DMS153 (cell line): Measurements from ENCODE around the gene MESD.

Experiments used
- DNase-seq: peaks from one replicate; lab custom pipeline; 2025; lab: John Stamatoyannopoulos, UW

Gene MESD

DNA sequence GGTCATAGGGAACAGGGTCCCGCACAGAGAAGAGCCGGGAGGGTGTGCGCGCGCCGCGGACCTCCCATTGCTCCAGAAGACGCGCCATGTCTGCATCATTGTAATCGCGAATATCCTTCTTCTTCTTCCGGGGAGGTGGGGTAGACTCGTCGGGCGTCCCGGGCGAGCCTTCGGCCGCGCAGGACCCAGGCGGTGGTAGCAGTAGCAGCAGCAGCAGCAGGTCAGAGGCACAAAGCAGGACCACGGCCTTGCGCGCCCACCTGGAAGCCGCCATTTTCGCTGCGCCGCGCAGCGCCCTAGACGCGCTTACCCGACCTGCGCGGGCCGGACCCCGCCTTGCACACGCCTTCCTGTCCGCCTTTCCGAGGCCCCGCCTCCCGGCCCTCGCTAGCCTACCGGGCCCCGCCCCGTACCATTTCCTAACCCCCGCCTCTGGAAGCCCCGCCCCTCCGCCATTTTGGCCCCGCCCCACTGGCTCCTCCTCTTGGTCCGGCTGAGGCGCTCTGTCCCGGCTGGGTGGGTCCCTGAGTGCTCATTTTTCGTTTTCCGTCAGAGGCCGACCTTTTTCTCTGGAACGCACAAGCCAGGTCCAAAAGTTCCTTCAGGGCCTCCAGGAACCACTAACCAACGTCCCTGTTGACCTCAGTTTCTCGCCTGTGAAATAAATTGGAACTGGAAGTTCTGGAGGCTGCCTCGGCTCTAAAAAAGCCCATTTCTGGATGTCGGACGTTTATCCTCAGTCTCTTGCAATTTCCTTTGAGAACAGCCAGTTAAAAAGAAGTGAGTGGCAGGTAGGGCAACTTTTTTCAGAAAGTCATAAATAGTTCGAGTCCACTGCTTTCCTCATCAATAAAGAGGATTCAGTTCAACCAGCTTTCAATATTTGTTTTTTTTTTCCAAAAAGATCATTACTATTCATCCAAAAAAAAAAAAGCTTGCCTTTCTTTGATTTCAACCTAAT, at the start of gene MESD:
MESD (minus strand) TSS at position 302 of the 961 bp plus-strand sequence; CDS start at position 274, 28 bp downstream.
- peak; percentile 62 for DNase-seq

DNA sequence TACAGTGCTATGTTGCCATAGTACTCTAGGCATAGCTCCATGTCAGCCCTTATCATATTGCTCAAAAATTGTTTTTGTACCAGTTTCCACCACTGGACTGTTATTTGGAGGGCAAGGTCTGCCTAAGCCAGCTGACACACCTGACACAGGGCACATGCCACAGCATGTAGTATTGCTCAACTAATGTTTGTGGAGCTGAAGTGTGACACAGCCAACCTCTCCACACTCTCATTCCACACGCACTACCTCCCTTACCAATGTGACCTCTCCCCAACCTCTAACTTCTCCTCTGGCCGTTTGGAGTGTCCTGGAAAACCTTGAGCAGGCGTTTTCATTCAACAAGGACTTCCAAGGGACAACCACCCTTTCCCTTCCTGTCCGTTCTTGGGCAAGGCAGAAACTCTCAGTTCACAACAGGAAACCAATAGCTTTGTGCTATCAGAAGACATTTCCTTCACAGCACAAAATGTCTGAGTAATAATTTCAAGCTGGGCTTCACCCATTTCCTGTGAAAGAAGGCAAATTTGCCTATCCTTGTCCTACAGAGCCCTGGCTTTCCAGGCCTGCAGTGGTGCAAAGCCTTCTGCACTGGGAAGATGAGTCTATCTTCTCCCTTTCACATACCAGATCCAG, 49.5 kb upstream of the MESD start:
- no peak for DNase-seq

DNA sequence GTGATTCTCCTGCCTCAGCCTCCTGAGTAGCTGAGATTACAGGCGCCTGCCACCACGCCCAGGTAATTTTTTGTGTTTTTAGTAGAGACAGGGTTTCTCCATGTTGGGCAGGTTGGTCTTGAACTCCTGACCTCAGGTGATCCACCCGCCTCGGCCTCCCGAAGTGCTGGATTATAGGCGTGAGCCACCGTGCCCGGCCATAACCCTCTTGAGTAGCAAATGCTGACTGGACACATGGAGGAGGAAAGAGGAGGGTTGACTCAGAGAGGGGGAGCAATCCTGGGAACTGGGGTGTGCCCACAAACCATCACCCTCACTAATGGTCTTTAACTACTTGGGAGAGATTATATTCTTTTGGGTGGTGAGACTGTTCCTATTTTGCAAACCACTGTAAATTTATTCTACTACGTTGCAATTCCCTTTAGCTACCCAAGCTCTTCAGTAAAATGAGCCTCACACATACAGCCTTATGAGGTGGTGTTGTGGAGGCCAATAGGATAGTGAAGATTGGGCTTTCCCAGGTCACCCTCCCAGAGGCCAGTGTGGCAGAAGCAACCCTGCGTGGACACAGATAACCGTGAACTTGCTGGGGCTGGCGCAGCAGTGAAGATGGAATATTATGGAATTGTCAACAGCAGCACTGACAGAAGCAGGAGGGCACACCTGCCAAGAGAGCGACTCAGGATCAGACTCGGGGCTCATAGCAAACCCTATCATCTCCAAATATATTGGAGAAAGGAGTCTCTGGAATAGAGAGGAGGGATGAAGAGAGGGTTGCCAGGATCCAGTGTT, 48.5 kb upstream of the MESD start:
- no peak for DNase-seq

DNA sequence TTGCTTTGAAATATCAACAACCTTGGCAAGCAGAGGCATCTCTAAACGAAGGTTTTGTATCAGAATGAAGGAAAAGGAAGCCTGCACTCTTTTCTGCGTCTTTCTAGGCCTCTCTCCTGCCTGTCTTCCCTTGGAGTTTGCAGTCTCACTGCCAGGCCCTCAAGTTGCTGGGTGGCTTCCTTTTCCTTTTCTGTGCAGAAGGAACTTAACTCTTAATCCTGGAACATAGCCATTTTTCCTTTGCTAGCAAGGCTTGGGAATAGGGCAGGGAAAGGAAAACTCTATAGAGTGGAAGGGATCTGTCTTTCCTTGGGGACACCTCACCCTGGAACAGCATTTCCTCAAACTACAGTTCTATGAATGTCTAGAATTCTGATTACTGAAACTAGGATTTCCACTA, 43.9 kb upstream of the MESD start:
- DNase-seq: no peak

DNA sequence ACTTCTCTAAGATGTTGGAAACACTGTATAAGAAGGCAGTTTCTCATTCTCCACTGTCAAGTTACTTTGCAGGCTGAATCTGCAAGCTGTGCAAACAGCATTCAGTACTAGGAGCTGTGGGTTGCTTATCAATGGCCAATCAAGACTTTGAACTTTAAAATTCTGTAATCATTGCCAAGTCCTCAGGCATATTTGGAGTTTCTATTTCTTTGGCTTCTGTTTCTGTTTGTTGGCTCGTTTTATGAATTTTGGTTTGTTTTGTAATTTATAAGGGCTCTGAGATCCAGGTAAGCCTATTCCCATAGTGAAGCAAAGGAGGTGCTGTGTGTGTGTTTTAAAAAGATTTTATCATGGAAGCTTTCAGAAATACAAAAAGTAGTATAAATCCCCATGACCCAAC, 43.2 kb upstream of the MESD start:
- DNase-seq: no peak

DNA sequence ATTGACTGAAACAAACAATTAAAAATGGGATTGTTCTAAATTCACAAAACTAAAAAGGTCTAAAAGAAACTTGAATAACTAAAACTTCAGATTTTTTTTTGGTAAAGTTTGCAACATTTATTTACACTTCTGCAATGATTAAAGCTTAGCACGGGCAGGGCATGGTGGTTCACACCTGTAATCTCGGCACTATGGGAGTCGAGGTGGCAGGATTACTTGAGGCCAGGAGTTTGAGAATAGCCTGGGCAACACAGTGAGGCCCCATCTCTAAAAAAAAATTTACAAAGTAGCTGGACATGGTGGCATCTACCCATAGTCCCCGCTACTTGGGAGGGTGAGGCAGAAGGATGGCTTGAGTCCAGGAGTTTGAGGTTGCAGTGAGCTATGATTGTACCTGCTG, 42.7 kb upstream of the MESD start:
- no peak for DNase-seq

DNA sequence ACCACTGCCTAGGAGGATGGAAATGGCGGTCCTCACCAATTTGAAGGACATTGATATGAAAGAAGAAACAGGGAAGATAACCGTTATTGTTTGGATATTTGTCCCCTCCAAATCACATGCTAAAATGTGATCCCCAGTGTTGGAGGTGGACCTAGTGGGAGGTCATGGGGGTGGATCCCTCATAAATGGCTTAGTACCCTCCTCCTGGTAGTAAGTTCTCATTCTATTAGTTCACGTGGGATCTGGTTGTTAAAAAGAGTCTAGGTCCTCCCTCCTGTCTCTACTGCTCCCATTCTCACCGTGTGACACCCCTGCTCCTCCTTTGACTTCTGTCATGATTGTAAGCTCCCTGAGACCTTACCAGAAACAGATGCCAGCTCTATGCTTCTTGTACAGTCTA, 41.6 kb upstream of the MESD start:
- DNase-seq: no peak

DNA sequence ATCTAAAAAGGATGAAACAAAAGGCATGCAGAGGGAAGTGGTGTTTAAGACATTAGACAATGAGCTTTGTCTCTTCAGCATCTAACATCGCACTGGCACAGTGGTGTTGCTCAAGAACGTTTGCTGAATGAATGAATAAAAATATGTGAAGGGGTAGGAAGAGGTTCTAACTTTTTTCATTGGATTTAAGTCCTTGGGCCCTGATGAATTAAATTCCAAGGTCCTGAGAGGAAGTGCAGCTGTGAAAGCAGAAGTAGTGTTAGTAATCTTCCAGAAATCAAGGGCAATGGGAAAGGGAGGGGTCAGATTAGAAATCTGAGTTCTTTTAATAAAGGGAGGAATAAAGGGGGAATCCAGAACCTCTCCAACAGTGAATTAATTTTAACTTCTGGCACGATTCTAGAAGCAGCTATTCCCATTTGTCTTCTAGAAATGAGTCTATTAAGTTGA, 40.7 kb upstream of the MESD start:
- DNase-seq: no peak

DNA sequence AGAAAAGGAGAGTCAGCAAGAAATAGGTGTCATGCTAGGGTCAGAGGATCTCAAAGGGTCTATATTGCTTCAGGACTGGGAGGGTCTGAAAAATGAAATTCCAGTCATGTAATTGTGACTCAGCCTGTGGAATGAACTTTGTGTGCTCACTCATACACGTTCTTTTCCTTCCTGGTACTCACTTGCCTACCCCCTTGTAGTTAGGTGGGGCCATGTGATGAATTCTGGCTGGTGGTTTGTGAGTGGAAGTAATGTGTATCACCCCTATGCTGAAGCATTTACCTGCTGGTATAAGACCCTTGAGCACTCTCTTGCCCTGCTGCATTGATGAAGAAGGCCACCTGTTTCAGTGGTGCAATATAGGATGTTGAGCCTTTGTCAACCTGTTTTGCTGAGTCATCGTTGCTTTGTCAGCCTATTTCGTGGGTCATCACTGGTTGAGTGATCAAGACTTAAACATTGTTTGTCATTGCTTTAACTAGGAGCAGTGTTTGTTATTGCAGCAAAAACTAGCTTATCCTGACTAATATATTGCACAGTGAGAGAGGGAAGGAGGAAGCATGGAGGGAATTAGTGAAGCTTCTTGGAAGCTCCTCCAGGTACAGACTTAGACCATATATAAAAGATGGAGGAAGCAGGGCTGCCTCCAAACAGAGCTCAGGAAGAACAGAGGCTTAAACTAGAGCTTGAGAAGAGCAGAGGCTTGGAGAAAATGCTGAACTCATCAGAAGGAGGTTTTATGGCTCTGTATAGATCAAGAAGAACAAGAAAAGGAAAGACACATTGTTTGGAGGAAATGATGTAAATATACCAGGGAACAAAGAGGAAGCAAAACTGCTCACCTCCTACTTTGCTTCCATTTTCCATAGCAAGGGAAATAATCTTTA, 40.0 kb upstream of the MESD start:
- no peak for DNase-seq

DNA sequence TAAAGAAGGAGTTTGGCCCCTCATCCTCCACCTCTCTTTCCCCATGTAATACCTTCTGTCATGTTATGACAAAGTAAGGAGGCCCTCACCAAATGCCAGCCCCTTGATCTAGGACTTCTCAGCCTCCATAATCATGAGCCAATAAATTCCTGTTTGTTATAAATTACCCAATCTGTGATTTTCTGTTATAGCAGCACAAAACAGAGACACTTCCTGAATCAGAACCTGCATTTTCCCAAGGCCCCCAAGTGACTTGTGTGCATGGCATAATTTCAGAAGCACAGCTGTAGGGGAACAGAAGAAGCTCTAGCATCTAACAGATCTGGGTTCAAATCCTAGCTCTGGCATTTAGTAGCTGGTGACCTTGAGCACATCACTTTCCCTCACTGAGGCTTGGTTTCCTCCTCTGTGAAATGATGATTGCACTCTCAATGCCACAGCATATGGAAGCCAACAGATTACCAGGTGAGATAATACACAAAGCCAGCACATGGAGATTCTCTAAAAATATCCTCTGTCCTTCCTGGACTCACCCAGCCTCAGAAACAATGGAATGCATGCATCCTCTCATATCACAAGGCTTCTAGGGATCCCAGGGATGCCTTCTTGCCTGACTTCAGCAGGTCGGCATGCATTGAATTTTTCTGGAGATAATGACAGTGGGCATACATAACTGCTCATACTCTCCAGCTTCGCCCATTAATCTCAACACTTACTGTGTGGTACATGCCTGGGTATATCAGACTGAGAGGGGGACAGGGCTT, 37.4 kb upstream of the MESD start:
- no peak for DNase-seq

DNA sequence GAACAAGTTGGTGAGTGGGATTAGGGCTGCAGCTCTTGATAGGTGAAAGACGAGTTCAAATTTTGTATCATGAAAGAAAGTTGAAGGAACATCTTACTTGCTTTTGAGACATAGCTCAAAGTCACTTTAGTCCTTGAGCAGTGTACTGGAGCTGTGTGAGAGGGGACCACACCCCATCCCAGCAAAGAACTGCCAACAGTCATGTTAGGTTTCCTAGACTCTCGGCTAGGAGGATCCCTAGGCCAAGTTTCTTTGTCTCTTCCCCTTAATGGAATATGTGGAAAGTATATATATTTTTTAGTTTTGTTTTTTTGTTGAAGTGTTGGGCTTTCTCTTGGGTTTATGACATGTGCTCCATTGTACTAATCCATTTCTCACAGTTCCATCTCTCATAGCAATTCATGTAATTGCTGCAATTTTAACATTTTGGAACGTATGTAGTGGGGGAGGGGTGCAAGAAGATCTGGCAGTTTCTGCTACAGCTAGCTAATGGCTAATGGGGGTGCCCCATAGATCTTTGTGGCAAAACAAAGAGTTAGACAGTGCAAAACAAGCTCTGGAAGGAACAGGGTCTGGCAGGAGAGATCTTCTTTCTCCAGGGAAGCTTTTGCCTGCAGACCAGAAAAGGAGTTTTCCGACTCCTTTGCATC, 36.2 kb upstream of the MESD start:
- no peak for DNase-seq

DNA sequence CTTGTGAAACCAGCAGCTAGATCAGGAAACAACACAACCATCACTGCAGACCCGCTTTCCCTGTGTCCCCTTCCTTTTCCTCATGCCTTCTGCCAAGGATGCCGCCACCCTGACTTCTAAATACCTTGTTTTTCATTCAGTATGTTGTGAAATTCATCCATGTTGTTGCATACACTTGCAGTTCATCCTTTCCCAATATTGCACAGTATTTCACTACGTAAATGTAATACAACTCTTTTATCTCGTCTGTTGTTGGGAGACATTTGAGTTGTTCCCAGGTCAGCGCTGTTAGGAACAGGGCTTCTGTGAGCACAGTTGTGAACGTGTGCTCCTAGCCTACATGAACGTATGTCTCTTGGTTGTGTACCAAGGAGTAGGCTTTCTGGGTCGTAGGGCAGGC, 35.3 kb upstream of the MESD start:
- DNase-seq: no peak

DNA sequence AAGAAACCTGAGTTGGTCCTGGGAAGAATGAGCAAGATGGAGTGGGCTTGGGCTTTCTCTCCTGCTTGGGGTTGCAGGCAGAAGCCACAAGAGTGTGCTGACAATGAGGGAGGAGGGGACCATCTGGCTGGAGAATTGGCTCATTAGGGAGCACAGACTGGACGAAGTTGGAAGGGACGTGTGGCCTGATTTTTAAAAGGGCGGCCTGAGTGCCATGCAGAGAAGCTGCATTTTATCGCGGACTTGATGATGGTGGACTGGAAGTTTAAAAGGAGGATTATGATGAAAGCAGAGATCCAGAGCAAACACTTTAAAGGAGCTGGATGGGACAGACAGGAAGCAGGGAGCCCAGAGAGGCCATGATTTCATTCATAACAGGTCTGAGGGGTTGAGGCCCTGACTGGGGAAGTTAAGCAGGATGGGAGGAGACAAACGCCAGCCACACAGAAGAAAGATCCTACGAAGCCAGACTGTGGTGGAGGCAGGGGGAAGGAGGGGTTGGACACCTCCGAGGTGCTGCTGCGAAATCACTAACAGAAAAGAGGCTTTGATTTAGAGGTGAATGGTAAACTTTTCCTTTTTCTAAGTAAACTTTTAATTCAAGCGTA, 34.8 kb upstream of the MESD start:
- no peak for DNase-seq

DNA sequence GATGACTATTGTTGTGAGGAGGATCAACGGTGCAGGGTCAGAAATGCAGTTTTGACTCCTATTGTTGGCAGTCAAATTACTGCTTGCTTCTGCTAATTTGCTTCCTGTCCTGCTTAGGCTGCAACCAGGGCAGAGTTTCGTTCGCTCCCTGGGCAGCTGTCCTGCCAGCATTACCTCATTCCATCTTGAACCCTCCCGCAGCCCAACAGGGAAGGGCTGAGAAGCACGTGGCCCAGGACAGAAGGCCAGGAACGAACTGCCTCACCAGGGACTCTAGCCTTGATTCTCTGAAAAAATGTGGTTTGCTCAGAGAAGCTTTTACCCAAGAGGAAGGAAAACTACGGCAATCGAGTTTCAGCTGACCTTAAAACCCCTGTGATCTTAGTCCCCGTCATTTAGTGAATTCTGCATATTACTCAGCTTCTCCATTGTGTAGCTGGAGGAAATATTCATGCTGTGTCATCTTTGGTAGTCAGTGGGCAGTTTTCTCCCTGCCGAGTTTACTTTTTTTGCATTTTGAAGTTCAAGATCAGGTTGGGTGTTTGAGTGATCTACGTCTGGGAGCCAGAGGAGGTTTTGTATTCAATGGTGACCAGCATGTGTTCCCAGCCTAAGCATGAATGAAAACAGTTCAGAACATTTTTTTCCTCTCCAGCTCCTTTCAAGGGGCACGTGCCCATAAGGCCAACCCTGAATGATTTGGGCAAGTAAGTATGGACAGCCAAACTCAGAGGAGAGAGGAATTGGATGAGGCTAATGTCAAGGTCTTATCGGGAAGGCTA, 34.1 kb upstream of the MESD start:
- no peak for DNase-seq

DNA sequence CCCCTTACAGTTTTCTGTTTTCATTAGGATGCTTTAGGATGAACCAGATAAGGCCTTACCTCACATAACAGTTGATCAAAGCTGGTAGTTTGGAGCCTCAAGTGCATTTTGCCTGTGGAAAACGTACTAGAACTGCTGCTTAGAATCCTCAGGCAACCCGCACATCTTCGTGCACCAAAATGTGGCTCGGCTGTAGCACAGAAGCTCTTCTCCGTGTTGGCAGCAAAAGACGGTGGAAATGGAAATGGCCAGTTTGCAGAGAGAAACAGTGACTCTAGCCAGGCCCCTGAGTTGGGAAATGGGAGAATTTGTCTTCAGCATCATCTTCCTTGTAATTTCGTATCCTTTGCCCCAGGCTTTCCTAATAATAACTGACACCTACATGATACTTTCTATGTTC, 31.7 kb upstream of the MESD start:
- no peak for DNase-seq

DNA sequence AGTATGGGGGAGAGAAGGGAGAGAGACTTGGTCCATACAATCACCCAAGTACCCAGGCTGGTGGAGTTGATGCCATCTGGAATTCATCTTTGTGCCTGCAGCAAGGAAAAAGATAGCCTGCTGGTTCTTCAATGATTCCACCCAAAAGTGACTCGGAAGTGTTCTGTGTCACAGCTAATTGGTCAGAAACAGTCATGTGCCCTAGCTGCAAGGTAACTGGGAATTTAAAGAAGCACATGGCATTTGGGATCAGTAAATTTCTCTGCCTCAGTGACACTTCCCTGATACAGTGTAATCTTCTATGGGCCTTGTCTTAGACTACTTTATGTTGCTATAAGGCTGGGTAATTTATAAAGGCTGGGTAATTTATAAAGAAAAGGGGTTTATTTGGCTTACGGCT, 28.6 kb upstream of the MESD start:
- no peak for DNase-seq

DNA sequence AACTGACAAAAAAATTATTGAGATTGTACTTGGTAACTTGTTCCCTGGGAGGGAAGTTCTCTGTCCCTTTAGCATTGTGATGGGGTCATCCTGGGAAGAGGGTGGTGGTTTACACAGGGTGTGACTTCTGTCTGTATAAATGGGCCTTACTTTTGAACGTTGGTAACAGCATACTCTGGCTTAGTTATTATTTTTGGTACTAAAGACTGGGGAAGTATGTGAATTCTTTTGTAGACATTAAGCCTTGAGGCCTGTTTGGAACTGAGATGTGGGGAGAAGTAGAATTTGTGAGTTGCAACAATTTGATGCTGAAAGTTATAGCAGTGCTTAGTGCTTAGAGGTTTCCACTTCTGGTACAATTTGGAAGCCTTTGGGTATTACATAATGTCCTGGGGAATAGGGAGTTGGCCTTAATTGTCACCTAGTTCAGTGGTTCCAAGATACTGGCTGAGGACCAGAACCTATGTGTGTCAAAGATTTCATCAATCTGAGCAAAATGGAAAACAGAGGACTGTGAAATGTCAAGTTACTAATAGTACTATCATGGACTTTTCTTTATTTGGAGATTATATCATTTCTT, 27.0 kb upstream of the MESD start:
- no peak for DNase-seq

DNA sequence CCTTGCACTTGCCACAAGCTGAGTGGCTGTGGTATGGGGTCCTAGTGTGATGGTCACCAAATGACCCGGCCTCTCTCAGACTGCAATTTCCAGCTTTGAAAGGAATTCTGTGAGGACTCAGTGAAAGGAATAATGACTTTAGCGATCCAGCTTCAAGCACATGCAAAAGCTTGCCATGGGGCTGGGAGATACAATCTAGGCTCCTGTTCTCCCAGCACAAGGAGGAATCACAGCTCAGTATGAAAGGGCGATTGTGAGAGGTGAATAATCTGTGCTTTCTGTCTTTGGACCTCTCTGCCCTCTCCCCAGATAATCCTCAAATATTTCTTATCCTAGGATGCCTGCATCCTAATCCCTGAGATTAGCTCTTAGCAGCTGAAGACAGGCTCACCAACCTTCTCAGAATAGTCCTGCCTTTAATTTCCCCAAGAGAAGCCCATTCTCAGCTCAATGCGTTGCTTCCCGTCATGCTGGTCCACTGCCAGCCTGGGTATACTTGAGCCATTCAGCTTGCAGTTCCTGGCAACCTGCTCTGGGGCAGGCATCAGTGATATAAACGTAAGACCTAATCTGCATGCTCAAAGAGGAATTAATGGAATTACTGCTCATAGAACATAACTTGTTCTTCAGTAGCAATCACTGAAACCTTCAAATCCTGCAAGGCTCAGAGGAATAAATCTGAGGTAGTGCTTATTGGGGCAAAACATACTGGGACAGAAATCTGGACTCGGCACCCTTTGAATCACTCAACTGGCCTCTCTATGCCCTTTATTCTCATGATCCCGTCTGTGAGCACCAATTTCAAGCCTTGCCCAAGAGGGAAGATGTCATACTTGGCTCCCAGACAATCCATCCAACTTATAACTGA, 26.2 kb upstream of the MESD start:
- DNase-seq: no peak
